Panc1 (cell line): ENCODE data around the gene UGT1A9.

Experiments
- POLR2AphosphoS5 ChIP-seq: IDR thresholded peaks from 2 replicates; pipeline ENCODE4 v1.6.1; 2012; ENCODE audit warnings: mild to moderate bottlenecking, low read depth, low read length, moderate library complexity
- SIN3A ChIP-seq: IDR thresholded peaks from 2 replicates; pipeline ENCODE4 v1.6.1; 2012; ENCODE audit warnings: low read depth, mild to moderate bottlenecking, low read length, moderate library complexity, borderline replicate concordance; ENCODE audit not compliant: insufficient read depth
- TF ChIP-seq, protein P1 (sequence below): fragments of 450-650 bp; IDR thresholded peaks from 2 replicates; pipeline ENCODE4 v1.5.1; 2017; ENCODE audit warnings: mild to moderate bottlenecking

DNA sequence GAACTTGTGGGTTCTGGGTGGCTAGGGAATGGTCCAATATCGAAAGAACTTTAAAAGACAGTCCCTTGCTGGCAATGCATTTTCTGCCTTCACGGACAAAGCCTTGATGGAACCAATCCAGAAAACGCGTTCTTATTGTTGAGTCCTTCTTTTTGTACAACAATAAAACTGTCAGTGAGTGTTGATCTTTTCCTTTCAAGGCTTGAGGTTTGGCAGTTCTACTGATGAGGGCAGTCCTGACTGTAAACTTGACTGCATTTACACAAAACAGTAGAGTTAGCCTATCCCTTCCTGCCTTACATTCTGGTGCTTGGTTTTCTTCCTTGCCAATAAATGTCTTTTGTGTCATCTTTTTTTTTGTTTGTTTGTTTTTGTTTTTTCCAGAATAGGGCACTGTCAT, 7.5 kb downstream of the UGT1A9 start:
- TF ChIP-seq, protein P1, sequence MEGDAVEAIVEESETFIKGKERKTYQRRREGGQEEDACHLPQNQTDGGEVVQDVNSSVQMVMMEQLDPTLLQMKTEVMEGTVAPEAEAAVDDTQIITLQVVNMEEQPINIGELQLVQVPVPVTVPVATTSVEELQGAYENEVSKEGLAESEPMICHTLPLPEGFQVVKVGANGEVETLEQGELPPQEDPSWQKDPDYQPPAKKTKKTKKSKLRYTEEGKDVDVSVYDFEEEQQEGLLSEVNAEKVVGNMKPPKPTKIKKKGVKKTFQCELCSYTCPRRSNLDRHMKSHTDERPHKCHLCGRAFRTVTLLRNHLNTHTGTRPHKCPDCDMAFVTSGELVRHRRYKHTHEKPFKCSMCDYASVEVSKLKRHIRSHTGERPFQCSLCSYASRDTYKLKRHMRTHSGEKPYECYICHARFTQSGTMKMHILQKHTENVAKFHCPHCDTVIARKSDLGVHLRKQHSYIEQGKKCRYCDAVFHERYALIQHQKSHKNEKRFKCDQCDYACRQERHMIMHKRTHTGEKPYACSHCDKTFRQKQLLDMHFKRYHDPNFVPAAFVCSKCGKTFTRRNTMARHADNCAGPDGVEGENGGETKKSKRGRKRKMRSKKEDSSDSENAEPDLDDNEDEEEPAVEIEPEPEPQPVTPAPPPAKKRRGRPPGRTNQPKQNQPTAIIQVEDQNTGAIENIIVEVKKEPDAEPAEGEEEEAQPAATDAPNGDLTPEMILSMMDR, result no peak
- TF ChIP-seq POLR2AphosphoS5 (no peak), SIN3A (no peak)
